ENCODE measurements around the gene CSTF1. TPM values are rescaled to one million over a fixed set of nuclear protein-coding genes. Genes with fewer than 3 reads are reported as not detected.

CSTF1 gene
- total RNA-seq, 1 donor from 2014 or later: 46.8 TPM

DNA sequence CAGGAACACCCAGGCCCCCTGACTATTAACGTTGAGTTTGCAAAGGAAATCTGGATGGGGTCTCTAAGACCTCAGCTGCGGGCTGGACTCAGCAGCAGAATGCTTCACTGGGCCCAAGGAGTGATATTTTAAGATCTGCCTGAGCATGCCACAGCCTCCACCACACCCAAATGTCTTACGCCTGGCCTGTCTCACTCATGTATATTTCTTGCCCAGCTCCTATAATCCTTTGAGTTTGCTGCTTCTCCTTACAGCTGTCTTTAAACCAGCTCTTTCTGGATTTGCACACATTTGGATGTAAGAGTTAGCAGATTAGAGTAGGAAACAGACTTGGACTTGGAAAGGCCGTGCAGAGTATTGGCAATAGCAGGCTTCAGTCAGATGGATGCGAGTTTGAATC, 36.0 kb downstream of the CSTF1 start:
- Mint-ChIP-seq H3K36me3 (ENCODE audit: insufficient read depth) (no peaks in the 10 kb centered on the region), H3K4me3 (ENCODE audit: low read depth) (no peak overlapping the region), H3K27ac (no peak overlapping the region), H3K9me3 (ENCODE audit: low read depth) (no peaks in the 10 kb centered on the region), H3K27me3 (peaks cover 10% of the 10 kb centered on the region), H3K4me1 (ENCODE audit: low read depth) (peaks cover 2% of the 10 kb centered on the region)
- no peak for DNase-seq (ENCODE audit: low spot score, unreplicated experiment)
- no peak for TF ChIP-seq CTCF (IDR thresholded peaks at IDR 0.05; ENCODE audit: unreplicated experiment)

GRCh38 chr20:56428881-56429280, 36.4 kb downstream of the CSTF1 start:
- DNase-seq (ENCODE audit: low spot score, unreplicated experiment): no peak
- Mint-ChIP-seq H3K27me3 (peaks cover 10% of the 10 kb centered on the region), H3K4me3 (ENCODE audit: low read depth) (no peak overlapping the region), H3K27ac (no peak overlapping the region), H3K9me3 (ENCODE audit: low read depth) (no peaks in the 10 kb centered on the region), H3K4me1 (ENCODE audit: low read depth) (peaks cover 2% of the 10 kb centered on the region), H3K36me3 (ENCODE audit: insufficient read depth) (no peaks in the 10 kb centered on the region)
- no peak for TF ChIP-seq CTCF (IDR thresholded peaks at IDR 0.05; ENCODE audit: unreplicated experiment)

DNA sequence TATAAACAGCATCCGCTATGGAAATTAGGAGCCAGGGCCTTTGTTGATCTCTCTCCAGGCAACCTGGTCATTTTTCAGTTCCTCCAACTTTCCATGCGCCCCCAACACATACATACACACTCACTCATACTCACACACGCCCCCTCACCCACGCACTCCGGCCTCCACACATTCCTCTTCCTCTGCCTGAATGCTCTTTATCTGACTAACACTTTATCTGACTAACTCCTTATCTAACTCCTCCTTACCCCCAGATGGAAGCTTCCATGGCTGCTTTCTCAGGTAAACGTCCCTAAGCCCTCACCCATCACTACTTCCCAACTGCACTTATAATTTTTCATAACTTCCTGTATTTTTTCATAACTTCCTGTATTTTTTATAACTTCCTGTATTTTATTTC, 37.1 kb downstream of the CSTF1 start:
- no peaks in the 10 kb centered on the region for H3K36me3 Mint-ChIP-seq (ENCODE audit: insufficient read depth)
- TF ChIP-seq CTCF (IDR thresholded peaks at IDR 0.05; ENCODE audit: unreplicated experiment): no peak
- H3K27ac Mint-ChIP-seq: no peak overlapping the region
- DNase-seq (ENCODE audit: low spot score, unreplicated experiment): no peak
- no peaks in the 10 kb centered on the region for H3K9me3 Mint-ChIP-seq (ENCODE audit: low read depth)
- H3K4me3 Mint-ChIP-seq (ENCODE audit: low read depth): no peak overlapping the region
- H3K4me1 Mint-ChIP-seq (ENCODE audit: low read depth): peaks cover 2% of the 10 kb centered on the region
- H3K27me3 Mint-ChIP-seq: peaks cover 10% of the 10 kb centered on the region

- H3K9me3 Mint-ChIP-seq (ENCODE audit: low read depth): no peaks in the 10 kb centered on the region
- DNase-seq (ENCODE audit: low spot score, unreplicated experiment): no peak
- no peak overlapping the region for H3K27ac Mint-ChIP-seq
- H3K27me3 Mint-ChIP-seq: peaks cover 10% of the 10 kb centered on the region
- H3K36me3 Mint-ChIP-seq (ENCODE audit: insufficient read depth): no peaks in the 10 kb centered on the region
- peaks cover 2% of the 10 kb centered on the region for H3K4me1 Mint-ChIP-seq (ENCODE audit: low read depth)
- H3K4me3 Mint-ChIP-seq (ENCODE audit: low read depth): no peak overlapping the region
- no peak for TF ChIP-seq CTCF (IDR thresholded peaks at IDR 0.05; ENCODE audit: unreplicated experiment)
Measured at GRCh38 chr20:56429941-56430340, 37.5 kb downstream of the CSTF1 start.

DNA sequence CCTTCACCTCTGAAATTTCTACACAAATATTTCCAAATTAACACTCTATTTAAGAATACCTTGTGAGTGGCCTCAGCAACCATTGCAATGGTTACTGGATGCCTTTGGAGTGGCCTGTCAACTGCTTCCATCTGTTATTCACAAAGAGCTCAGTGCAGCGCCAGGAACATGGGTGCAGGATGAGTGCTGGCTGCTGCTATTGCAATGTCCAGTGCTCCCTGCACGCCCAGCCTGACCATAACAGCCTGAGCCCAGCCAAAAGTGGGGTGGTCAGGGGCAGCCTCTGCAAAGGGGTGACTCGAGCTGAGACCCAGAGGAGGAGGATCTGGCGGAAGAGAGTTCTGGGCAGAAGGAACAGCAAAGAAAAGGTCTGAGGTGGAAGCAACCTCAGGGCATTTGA, 38.0 kb downstream of the CSTF1 start:
- Mint-ChIP-seq H3K27ac (no peak overlapping the region), H3K27me3 (peaks cover 10% of the 10 kb centered on the region), H3K4me1 (ENCODE audit: low read depth) (peaks cover 2% of the 10 kb centered on the region), H3K4me3 (ENCODE audit: low read depth) (no peak overlapping the region), H3K9me3 (ENCODE audit: low read depth) (no peaks in the 10 kb centered on the region), H3K36me3 (ENCODE audit: insufficient read depth) (no peaks in the 10 kb centered on the region)
- no peak for DNase-seq (ENCODE audit: low spot score, unreplicated experiment)
- no peak for TF ChIP-seq CTCF (IDR thresholded peaks at IDR 0.05; ENCODE audit: unreplicated experiment)
